Uterus (tissue), 2 donors: ENCODE measurements around the gene RAI1.

Experiments used
- CTCF ChIP-seq, 4 experiments: fragments of 200-600 bp in 2 of 4; fragments of 450-650 bp in 2 of 4; sonication (generic) in 2 of 4; IDR thresholded peaks; one replicate each; pipeline ENCODE4 v1.5.1; 2016 to 2019; ENCODE audit warnings: antibody characterized with exemption in 4 of 4, mild to moderate bottlenecking in 2 of 4, moderate library complexity in 1 of 4
- POLR2A ChIP-seq, 2 donors: fragments of 450-650 bp; IDR thresholded peaks; one replicate each; pipeline ENCODE4 v1.6.1; 2016; ENCODE audit warnings: antibody characterized with exemption in 2 of 2, mild to moderate bottlenecking in 1 of 2, moderate library complexity in 1 of 2

- no peak for TF ChIP-seq CTCF (IDR thresholded peaks at IDR 0.05)
- peak in 1 of 2 donors; percentile 75 for TF ChIP-seq POLR2A (IDR thresholded peaks at IDR 0.05)
Measured at GRCh38 chr17:17836818-17837379, 155.6 kb downstream of the RAI1 start, which contains the start of gene SREBF1.
